ENCODE results near the gene SAFB.

- TF ChIP-seq CTCF (IDR thresholded peaks at IDR 0.05; ENCODE audit: borderline replicate concordance, extremely low read depth, low read length, poor library complexity, severe bottlenecking) (no peak), EZH2 (IDR thresholded peaks at IDR 0.05; ENCODE audit: borderline replicate concordance, low read depth, low read length, severe bottlenecking) (no peak)
Observed at GRCh38 chr19:5672708-5673459, 50.0 kb downstream of the SAFB start.

All from DND-41 (cell line).